Left lung (tissue), 10 donors: ENCODE data around the gene FCHSD2. TPM values are rescaled to one million over a fixed set of nuclear protein-coding genes. Genes with fewer than 3 reads are reported as not detected.

Source experiments
- ATAC-seq: fragments of 200-7000 bp; cut with Tn5 transposase; one replicate; pipeline ENCODE4 v1.9.1; 2020; ENCODE audit warnings: moderate library complexity
- DNase-seq, 4 donors: peaks; one replicate each; pipeline ENCODE4 v3.0.0-alpha.2; 2013 to 2020
- H3K27ac ChIP-seq, 2 donors: fragments of 200-600 bp; sonication (generic) in 1 of 2; one replicate each; pipeline versions ENCODE4 v1.5.0 to v1.8.0; 2020 to 2021
- H3K27me3 ChIP-seq, 2 donors: fragments of 200-600 bp; sonication (generic) in 1 of 2; one replicate each; pipeline versions ENCODE4 v1.5.0 to v1.8.0; 2020 to 2021
- H3K36me3 ChIP-seq, 2 donors: fragments of 200-600 bp; sonication (generic) in 1 of 2; one replicate each; pipeline versions ENCODE4 v1.5.0 to v1.8.0; 2020 to 2021
- H3K4me1 ChIP-seq, 2 donors: fragments of 200-600 bp; one replicate each; pipeline ENCODE4 v1.8.0; 2021
- H3K4me3 ChIP-seq, 2 donors: fragments of 200-600 bp; sonication (generic) in 1 of 2; one replicate each; pipeline versions ENCODE4 v1.5.0 to v1.8.0; 2020 to 2021; ENCODE audit warnings: mild to moderate bottlenecking in 1 of 2
- H3K9me3 ChIP-seq, 2 donors: fragments of 200-600 bp; sonication (generic) in 1 of 2; one replicate each; pipeline versions ENCODE4 v1.5.0 to v1.8.0; 2020 to 2021
- intact Hi-C, 2 donors: fragments of 100-400 bp; cut with DNase I; formaldehyde crosslinking; loops; one replicate each; pipeline versions ENCODE4 v1.11.2 to v1.14.2; 2022
- polyA plus RNA-seq, 6 donors: library from polyadenylated mRNA; unstranded; fragments of 120-200 nt; gene quantifications; one replicate each; pipeline ENCODE4 v1.2.1, GENCODE V29; 2013; ENCODE audit not compliant: insufficient read length in 6 of 6
- total RNA-seq, 2 donors: library from RNA; stranded (reverse); fragmentation: NEBNext Ultra II Directional; extraction: Animal tissue kit (Norgen Biotek cat#: 25700); gene quantifications; one replicate each; pipeline ENCODE4 v1.2.1, GENCODE V29; 2021
- TF ChIP-seq, protein P1 (sequence below), 2 donors: fragments of 200-600 bp; sonication (generic) in 1 of 2; IDR thresholded peaks; one replicate each; pipeline versions ENCODE4 v1.5.0 to v1.8.0; 2021; ENCODE audit warnings: antibody characterized with exemption in 2 of 2
- donor health status: DM: no; HTN: yes; CAD: no.
- donor health status: DM: no; HTN: no; CAD: no.

Gene FCHSD2
- total and polyA plus RNA-seq, 8 donors, result 46.2 to 58.2 (median 48.5) TPM

GRCh38 chr11:73154178-73154577, 12.1 kb upstream of the FCHSD2 start:
- DNase-seq, result no peak
- Histone ChIP-seq H3K4me1 (peaks cover 7 to 52% of the 10 kb centered on the region in 2 donors), H3K27ac (peak overlapping the region; percentile 53 to 60), H3K9me3 (no peaks in the 10 kb centered on the region), H3K4me3 (no peak overlapping the region), H3K27me3 (no peaks in the 10 kb centered on the region), H3K36me3 (no peaks in the 10 kb centered on the region)
- TF ChIP-seq, protein P1, sequence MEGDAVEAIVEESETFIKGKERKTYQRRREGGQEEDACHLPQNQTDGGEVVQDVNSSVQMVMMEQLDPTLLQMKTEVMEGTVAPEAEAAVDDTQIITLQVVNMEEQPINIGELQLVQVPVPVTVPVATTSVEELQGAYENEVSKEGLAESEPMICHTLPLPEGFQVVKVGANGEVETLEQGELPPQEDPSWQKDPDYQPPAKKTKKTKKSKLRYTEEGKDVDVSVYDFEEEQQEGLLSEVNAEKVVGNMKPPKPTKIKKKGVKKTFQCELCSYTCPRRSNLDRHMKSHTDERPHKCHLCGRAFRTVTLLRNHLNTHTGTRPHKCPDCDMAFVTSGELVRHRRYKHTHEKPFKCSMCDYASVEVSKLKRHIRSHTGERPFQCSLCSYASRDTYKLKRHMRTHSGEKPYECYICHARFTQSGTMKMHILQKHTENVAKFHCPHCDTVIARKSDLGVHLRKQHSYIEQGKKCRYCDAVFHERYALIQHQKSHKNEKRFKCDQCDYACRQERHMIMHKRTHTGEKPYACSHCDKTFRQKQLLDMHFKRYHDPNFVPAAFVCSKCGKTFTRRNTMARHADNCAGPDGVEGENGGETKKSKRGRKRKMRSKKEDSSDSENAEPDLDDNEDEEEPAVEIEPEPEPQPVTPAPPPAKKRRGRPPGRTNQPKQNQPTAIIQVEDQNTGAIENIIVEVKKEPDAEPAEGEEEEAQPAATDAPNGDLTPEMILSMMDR (IDR thresholded peaks at IDR 0.05), result no peak
- intact Hi-C loops, result no loop called here
- peak; percentile 54 for ATAC-seq

GRCh38 chr11:73152861-73153483, 10.9 kb upstream of the FCHSD2 start:
- intact Hi-C loops, result no loop called here
- ATAC-seq (peak; percentile 4), DNase-seq (peak in 1 of 4 donors; percentile 51)
- TF ChIP-seq, protein P1 (IDR thresholded peaks at IDR 0.05), result no peak
- Histone ChIP-seq H3K9me3 (no peaks in the 10 kb centered on the region), H3K36me3 (no peaks in the 10 kb centered on the region), H3K27me3 (no peaks in the 10 kb centered on the region), H3K4me3 (no peak overlapping the region), H3K27ac (peak overlapping the region in 1 of 2 donors; percentile 60), H3K4me1 (peaks cover 2 to 48% of the 10 kb centered on the region in 2 donors)

GRCh38 chr11:73152086-73152853, 10.2 kb upstream of the FCHSD2 start:
- TF ChIP-seq, protein P1 (IDR thresholded peaks at IDR 0.05), result no peak
- no peak for DNase-seq
- Histone ChIP-seq H3K36me3 (no peaks in the 10 kb centered on the region), H3K27ac (no peak overlapping the region), H3K27me3 (no peaks in the 10 kb centered on the region), H3K4me1 (peaks cover 0 to 46% of the 10 kb centered on the region in 2 donors), H3K4me3 (no peak overlapping the region), H3K9me3 (no peaks in the 10 kb centered on the region)
- intact Hi-C loops, result no loop called here
- ATAC-seq, result no peak

DNA sequence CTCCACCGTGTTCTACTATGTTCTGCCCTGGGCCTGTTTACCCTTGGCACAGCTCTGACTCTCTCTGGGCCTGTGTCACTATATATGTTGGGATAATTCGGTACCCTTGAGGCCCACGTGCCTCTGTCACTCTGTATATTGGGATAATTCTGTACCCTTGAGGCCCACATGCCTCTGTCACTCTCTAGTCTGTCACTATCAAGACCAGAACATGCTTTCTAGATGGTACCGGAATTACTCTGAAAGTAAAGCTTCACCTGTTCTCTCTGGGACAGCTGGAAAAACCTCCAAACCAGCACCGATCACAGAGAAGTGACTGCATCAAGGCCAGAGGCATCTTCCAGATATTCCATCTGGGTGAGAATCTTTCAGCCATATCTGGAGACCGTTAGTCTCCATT, 9.3 kb upstream of the FCHSD2 start:
- Histone ChIP-seq H3K9me3 (no peaks in the 10 kb centered on the region), H3K27ac (no peak overlapping the region), H3K27me3 (no peaks in the 10 kb centered on the region), H3K4me1 (peaks cover 0 to 40% of the 10 kb centered on the region in 2 donors), H3K36me3 (no peaks in the 10 kb centered on the region), H3K4me3 (no peak overlapping the region)
- ATAC-seq (no peak), DNase-seq (no peak)
- intact Hi-C loops, result no loop called here
- TF ChIP-seq, protein P1 (IDR thresholded peaks at IDR 0.05), result no peak

GRCh38 chr11:73149105-73149504, 7.0 kb upstream of the FCHSD2 start:
- Histone ChIP-seq H3K27me3 (no peaks in the 10 kb centered on the region), H3K4me1 (peaks cover 0 to 30% of the 10 kb centered on the region in 2 donors), H3K4me3 (no peak overlapping the region), H3K27ac (no peak overlapping the region), H3K9me3 (no peaks in the 10 kb centered on the region), H3K36me3 (no peaks in the 10 kb centered on the region)
- ATAC-seq (no peak), DNase-seq (no peak)
- intact Hi-C loops, result no loop called here
- TF ChIP-seq, protein P1 (IDR thresholded peaks at IDR 0.05), result no peak
